HepG2 (cell line): ENCODE data around the gene CD33. TPM values are rescaled to one million over a fixed set of nuclear protein-coding genes. Genes with fewer than 3 reads are reported as not detected.

Experiments
- ATAC-seq: fragments of 200-7000 bp; cut with Tn5 transposase; 3 replicates; pipeline ENCODE4 v1.9.1; 2020; ENCODE audit warnings: mild to moderate bottlenecking, moderate library complexity
- BruUV-seq: library from RNA; stranded (reverse); fragments of 400-500 nt; replicated peaks from 2 replicates; lab custom pipeline; 2021; lab: Mats Ljungman, UMichigan
- CTCF ChIA-PET: fragments of 300-600 bp; formaldehyde crosslinking; extraction: SDS; loops from one replicate; lab custom pipeline; 2021; ENCODE audit warnings: low total read pairs, inconsistent platforms, low intra/inter-chr PET ratio; lab: Yijun Ruan, JAX
- POLR2A ChIA-PET: fragments of 350-600 bp; sonication (Branson Sonifier 250); formaldehyde crosslinking; loops from one replicate; lab custom pipeline; 2020; ENCODE audit warnings: antibody characterized with exemption, inconsistent platforms; lab: Yijun Ruan, JAX
- DNase-seq: peaks from one replicate; pipeline ENCODE4 v3.0.0-alpha.2; 2015; ENCODE audit warnings: low spot score
- FAIRE-seq: peaks from 3 replicates; lab custom pipeline; 2011; peaks lifted over from hg19 to GRCh38; lab: Jason Lieb, UNC
- H2AFZ ChIP-seq: one replicate; pipeline ENCODE4 v1.6.1; 2011; ENCODE audit warnings: low read length, inconsistent platforms
- H3K27ac ChIP-seq: fragments of 300-600 bp; 3 replicates; pipeline ENCODE4 v1.8.0; 2011; ENCODE audit warnings: mixed run types, mild to moderate bottlenecking, mixed read lengths, low read length, inconsistent platforms; ENCODE audit not compliant: insufficient read depth; ENCODE audit errors: extremely low read length
- H3K27me3 ChIP-seq, 2 experiments: fragments of 200-600 bp in 1 of 2; 2 replicates in 1 of 2; 3 replicates in 1 of 2; pipeline versions ENCODE4 v1.6.0 to v1.8.0; 2011; ENCODE audit warnings: low read length in 2 of 2, mild to moderate bottlenecking in 2 of 2, moderate library complexity in 2 of 2, inconsistent platforms in 1 of 2; ENCODE audit not compliant: insufficient read depth in 2 of 2, control insufficient read depth in 1 of 2
- H3K36me3 ChIP-seq, 2 experiments: fragments of 200-600 bp in 1 of 2; replicated peaks in 1 of 2; 2 replicates in 1 of 2; 3 replicates in 1 of 2; pipeline versions ENCODE4 v1.5.1 to v1.8.0; 2011; ENCODE audit warnings: low read length in 2 of 2, inconsistent platforms in 1 of 2; ENCODE audit not compliant: insufficient read depth in 2 of 2, control insufficient read depth in 1 of 2
- H3K4me1 ChIP-seq: 2 replicates; pipeline ENCODE4 v1.5.1; 2012; ENCODE audit warnings: low read length, inconsistent platforms; ENCODE audit not compliant: insufficient read depth
- H3K4me2 ChIP-seq: 2 replicates; pipeline ENCODE4 v1.6.0; 2011; ENCODE audit warnings: low read depth, low read length, inconsistent platforms
- H3K4me3 ChIP-seq, 3 experiments: fragments of 200-600 bp in 1 of 3; sonication (generic), shearing (Covaris generic) in 1 of 3; replicated peaks in 1 of 3; 2 replicates each; pipeline ENCODE4 v1.5.1; 2011 to 2016; ENCODE audit warnings: low read length in 3 of 3, inconsistent platforms in 2 of 3, low read depth in 2 of 3, mild to moderate bottlenecking in 2 of 3, control low read depth in 1 of 3, mixed read lengths in 1 of 3; ENCODE audit not compliant: insufficient read depth in 1 of 3
- H3K79me2 ChIP-seq: one replicate; pipeline ENCODE4 v1.6.1; 2011; ENCODE audit warnings: low read length, inconsistent platforms; ENCODE audit not compliant: insufficient read depth
- H3K9ac ChIP-seq: 2 replicates; pipeline ENCODE4 v1.6.0; 2011; ENCODE audit warnings: mild to moderate bottlenecking, low read depth, low read length, inconsistent platforms; ENCODE audit not compliant: insufficient read depth
- H3K9me3 ChIP-seq: 2 replicates; pipeline ENCODE4 v1.5.1; 2012; ENCODE audit warnings: mild to moderate bottlenecking, low read length
- H4K20me1 ChIP-seq: 2 replicates; pipeline ENCODE4 v1.6.0; 2011; ENCODE audit warnings: inconsistent platforms, mild to moderate bottlenecking, low read length, moderate library complexity; ENCODE audit not compliant: insufficient read depth
- ARHGAP35 ChIP-seq: sonication (generic); formaldehyde crosslinking; IDR thresholded peaks from 2 replicates; pipeline ENCODE4 v1.9.0; 2022; ENCODE audit warnings: mild to moderate bottlenecking, inconsistent platforms, moderate library complexity, missing genetic modification reagents, borderline replicate concordance
- SMAD1 ChIP-seq: sonication (generic); formaldehyde crosslinking; IDR thresholded peaks from 2 replicates; pipeline ENCODE4 v1.4.0; 2020; ENCODE audit warnings: missing genetic modification reagents, low read depth, mild to moderate bottlenecking, borderline replicate concordance
- SNAPC2 ChIP-seq: sonication (generic); formaldehyde crosslinking; IDR thresholded peaks from 2 replicates; pipeline ENCODE4 v1.8.1; 2022; ENCODE audit warnings: mild to moderate bottlenecking, missing genetic modification reagents
- YEATS2 ChIP-seq: sonication (generic); formaldehyde crosslinking; IDR thresholded peaks from 2 replicates; pipeline ENCODE4 v1.4.0; 2020; ENCODE audit warnings: missing genetic modification reagents, borderline replicate concordance
- ZFP36L1 ChIP-seq: sonication (generic); formaldehyde crosslinking; IDR thresholded peaks from 2 replicates; pipeline ENCODE4 v1.8.0; 2022; ENCODE audit warnings: mild to moderate bottlenecking, missing genetic modification reagents, moderate library complexity
- ZNF232 ChIP-seq: sonication (generic); formaldehyde crosslinking; IDR thresholded peaks from 2 replicates; pipeline ENCODE4 v1.4.0; 2020; ENCODE audit warnings: missing genetic modification reagents, borderline replicate concordance
- ZNF280D ChIP-seq: sonication (generic); formaldehyde crosslinking; IDR thresholded peaks from 2 replicates; pipeline ENCODE4 v1.5.1; 2020; ENCODE audit warnings: mild to moderate bottlenecking, missing genetic modification reagents
- ZNF512B ChIP-seq: sonication (generic); formaldehyde crosslinking; IDR thresholded peaks from 2 replicates; pipeline ENCODE4 v1.5.1; 2020; ENCODE audit warnings: missing genetic modification reagents, mild to moderate bottlenecking, borderline replicate concordance
- WGBS: methylation state at CpG from one replicate; pipeline ENCODE4 v1.1.6; 2017; ENCODE audit warnings: low lambda C conversion rate; 5-methylcytosine and 5-hydroxymethylcytosine counted together
- in situ Hi-C: cut with HindIII; loops from 2 replicates; pipeline ENCODE4 v1.10.0; 2017; ENCODE audit warnings: low pct_unique_long_range_greater_than_20kb; ENCODE audit not compliant: extremely low pct_ligation_motif_present
- intact Hi-C: fragments of 100-400 bp; cut with micrococcal nuclease; formaldehyde crosslinking; loops from one replicate; pipeline ENCODE4 v1.10.0; 2022; ENCODE audit not compliant: unreplicated experiment
- polyA plus RNA-seq, 8 experiments: library from polyadenylated mRNA; depleted of rRNA in 3 of 8; stranded (reverse) in 7 of 8; unstranded in 1 of 8; fragments of >200 nt; fragmentation: Illumina TruSeq in 4 of 8; extraction: Trizol in 4 of 8; gene quantifications; 2 replicates each; pipeline versions ENCODE4 v1.2.1 to v1.2.3, GENCODE V29; 2011 to 2016; ENCODE audit warnings: low read depth in 4 of 8, missing spikeins in 1 of 8, mixed read lengths in 1 of 8; ENCODE audit not compliant: insufficient read depth in 1 of 8
- total RNA-seq, 5 experiments: library from RNA; depleted of rRNA; stranded (reverse); fragments of >200 nt; fragmentation: Illumina TruSeq; extraction: Trizol; gene quantifications; 2 replicates each; pipeline ENCODE4 v1.2.3, GENCODE V29; 2016; ENCODE audit warnings: low read depth in 1 of 5
- TF ChIP-seq, protein P1 (sequence below): sonication (generic); formaldehyde crosslinking; IDR thresholded peaks from 2 replicates; pipeline ENCODE4 v1.4.0; 2020; ENCODE audit warnings: missing genetic modification reagents
- TF ChIP-seq, protein P2 (sequence below): sonication (generic); formaldehyde crosslinking; IDR thresholded peaks from 2 replicates; pipeline ENCODE4 v1.4.0; 2020; ENCODE audit warnings: missing genetic modification reagents
- TF ChIP-seq, protein P3 (sequence below): sonication (generic); formaldehyde crosslinking; IDR thresholded peaks from 2 replicates; pipeline ENCODE4; 2020; ENCODE audit warnings: missing genetic modification reagents, mild to moderate bottlenecking, borderline replicate concordance

CD33 gene
- total and polyA plus RNA-seq, 2 of the 13 experiments (the other 11 are each of a cell fraction or from before 2014, with no cell fraction given), result 0.29 TPM; not detected in 1

DNA sequence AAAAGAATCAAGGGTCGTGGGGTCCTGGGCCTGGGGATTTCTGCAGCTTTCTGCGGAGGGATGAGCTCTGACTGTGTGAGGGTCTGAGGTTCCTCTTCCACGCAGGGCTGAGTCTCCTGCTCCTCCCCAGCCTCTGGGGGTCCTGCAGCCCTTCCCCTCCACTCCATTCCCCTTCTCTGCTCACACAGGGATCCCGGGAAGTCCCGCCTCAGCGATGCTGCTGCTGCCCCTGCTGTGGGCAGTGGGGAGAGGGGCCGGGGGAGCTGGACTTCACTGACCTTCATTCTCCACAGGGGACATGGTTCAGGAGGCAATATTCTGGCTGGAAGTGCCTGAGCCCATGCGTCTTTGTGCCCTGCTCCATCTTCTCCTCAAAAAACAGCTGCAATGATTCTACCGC is 26.2 kb upstream of the CD33 start:
- no peaks in the 10 kb centered on the region for H3K79me2 ChIP-seq
- ChIA-PET POLR2A (no interaction called here), CTCF (no interaction called here)
- no peak overlapping the region for H3K27ac ChIP-seq
- H4K20me1 ChIP-seq, result no peaks in the 10 kb centered on the region
- DNase-seq, result no peak
- WGBS, result 35% methylated on average over 7 of the region's 9 CpGs
- FAIRE-seq, result no peak
- no peak overlapping the region for H3K9ac ChIP-seq
- ATAC-seq, result no peak
- H2AFZ ChIP-seq, result no peak overlapping the region
- in situ Hi-C loops, result no loop called here
- H3K27me3 ChIP-seq, result peaks cover 4 to 30% of the 10 kb centered on the region in 2 experiments; a peak in 3 of 5 replicates
- no peaks in the 10 kb centered on the region for H3K4me1 ChIP-seq
- no peak overlapping the region for H3K4me2 ChIP-seq
- no peaks in the 10 kb centered on the region for H3K36me3 ChIP-seq
- H3K9me3 ChIP-seq, result no peaks in the 10 kb centered on the region
- intact Hi-C loops, result no loop called here
- H3K4me3 ChIP-seq, result no peak overlapping the region
- BruUV-seq, result no TSS peak
- no peak for TF ChIP-seq ARHGAP35 (CRISPR knock-in tag)
- no peak for TF ChIP-seq ZFP36L1 (CRISPR knock-in tag)
- TF ChIP-seq YEATS2 (CRISPR knock-in tag), result no peak
- no peak for TF ChIP-seq ZNF512B (CRISPR knock-in tag)
- TF ChIP-seq ZNF232, result no peak
- no peak for TF ChIP-seq ZNF280D (CRISPR knock-in tag)
- TF ChIP-seq SMAD1 (CRISPR knock-in tag), result no peak
- TF ChIP-seq, protein P1, sequence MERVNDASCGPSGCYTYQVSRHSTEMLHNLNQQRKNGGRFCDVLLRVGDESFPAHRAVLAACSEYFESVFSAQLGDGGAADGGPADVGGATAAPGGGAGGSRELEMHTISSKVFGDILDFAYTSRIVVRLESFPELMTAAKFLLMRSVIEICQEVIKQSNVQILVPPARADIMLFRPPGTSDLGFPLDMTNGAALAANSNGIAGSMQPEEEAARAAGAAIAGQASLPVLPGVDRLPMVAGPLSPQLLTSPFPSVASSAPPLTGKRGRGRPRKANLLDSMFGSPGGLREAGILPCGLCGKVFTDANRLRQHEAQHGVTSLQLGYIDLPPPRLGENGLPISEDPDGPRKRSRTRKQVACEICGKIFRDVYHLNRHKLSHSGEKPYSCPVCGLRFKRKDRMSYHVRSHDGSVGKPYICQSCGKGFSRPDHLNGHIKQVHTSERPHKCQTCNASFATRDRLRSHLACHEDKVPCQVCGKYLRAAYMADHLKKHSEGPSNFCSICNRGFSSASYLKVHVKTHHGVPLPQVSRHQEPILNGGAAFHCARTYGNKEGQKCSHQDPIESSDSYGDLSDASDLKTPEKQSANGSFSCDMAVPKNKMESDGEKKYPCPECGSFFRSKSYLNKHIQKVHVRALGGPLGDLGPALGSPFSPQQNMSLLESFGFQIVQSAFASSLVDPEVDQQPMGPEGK (CRISPR knock-in tag), result no peak
- no peak for TF ChIP-seq SNAPC2 (CRISPR knock-in tag)
- TF ChIP-seq, protein P2, sequence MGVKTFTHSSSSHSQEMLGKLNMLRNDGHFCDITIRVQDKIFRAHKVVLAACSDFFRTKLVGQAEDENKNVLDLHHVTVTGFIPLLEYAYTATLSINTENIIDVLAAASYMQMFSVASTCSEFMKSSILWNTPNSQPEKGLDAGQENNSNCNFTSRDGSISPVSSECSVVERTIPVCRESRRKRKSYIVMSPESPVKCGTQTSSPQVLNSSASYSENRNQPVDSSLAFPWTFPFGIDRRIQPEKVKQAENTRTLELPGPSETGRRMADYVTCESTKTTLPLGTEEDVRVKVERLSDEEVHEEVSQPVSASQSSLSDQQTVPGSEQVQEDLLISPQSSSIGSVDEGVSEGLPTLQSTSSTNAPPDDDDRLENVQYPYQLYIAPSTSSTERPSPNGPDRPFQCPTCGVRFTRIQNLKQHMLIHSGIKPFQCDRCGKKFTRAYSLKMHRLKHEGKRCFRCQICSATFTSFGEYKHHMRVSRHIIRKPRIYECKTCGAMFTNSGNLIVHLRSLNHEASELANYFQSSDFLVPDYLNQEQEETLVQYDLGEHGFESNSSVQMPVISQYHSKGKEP (CRISPR knock-in tag), result no peak
- TF ChIP-seq, protein P3, sequence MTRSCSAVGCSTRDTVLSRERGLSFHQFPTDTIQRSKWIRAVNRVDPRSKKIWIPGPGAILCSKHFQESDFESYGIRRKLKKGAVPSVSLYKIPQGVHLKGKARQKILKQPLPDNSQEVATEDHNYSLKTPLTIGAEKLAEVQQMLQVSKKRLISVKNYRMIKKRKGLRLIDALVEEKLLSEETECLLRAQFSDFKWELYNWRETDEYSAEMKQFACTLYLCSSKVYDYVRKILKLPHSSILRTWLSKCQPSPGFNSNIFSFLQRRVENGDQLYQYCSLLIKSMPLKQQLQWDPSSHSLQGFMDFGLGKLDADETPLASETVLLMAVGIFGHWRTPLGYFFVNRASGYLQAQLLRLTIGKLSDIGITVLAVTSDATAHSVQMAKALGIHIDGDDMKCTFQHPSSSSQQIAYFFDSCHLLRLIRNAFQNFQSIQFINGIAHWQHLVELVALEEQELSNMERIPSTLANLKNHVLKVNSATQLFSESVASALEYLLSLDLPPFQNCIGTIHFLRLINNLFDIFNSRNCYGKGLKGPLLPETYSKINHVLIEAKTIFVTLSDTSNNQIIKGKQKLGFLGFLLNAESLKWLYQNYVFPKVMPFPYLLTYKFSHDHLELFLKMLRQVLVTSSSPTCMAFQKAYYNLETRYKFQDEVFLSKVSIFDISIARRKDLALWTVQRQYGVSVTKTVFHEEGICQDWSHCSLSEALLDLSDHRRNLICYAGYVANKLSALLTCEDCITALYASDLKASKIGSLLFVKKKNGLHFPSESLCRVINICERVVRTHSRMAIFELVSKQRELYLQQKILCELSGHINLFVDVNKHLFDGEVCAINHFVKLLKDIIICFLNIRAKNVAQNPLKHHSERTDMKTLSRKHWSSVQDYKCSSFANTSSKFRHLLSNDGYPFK (CRISPR knock-in tag), result no peak
